Stomach (tissue), 4 donors: Measurements from ENCODE around the gene FHL2.

ENCODE experiments used
- CTCF ChIP-seq, 7 experiments: fragments of 450-650 bp in 4 of 7; fragments of 200-600 bp in 3 of 7; sonication (generic) in 3 of 7; IDR thresholded peaks; one replicate each; pipeline ENCODE4 v1.5.1; 2016 to 2019; ENCODE audit warnings: antibody characterized with exemption in 7 of 7, control low read depth in 2 of 7, mild to moderate bottlenecking in 1 of 7
- EP300 ChIP-seq: sonication (generic); formaldehyde crosslinking; IDR thresholded peaks from one replicate; pipeline ENCODE4 v1.6.1; 2017; ENCODE audit warnings: antibody characterized with exemption
- POLR2A ChIP-seq, 4 donors: fragments of 450-650 bp; IDR thresholded peaks; one replicate each; pipeline ENCODE4 v1.6.1; 2016; ENCODE audit warnings: antibody characterized with exemption in 4 of 4, control low read depth in 2 of 4, mild to moderate bottlenecking in 1 of 4, moderate library complexity in 1 of 4

- TF ChIP-seq POLR2A (IDR thresholded peaks at IDR 0.05) (no peak), CTCF (IDR thresholded peaks at IDR 0.05) (no peak), EP300 (no peak)
Observed at GRCh38 chr2:105321875-105322646, 76.8 kb downstream of the FHL2 start.
